ENCODE results near the gene AVEN. TPM values are rescaled to one million over a fixed set of nuclear protein-coding genes. Genes with fewer than 3 reads are reported as not detected.

Gene AVEN
- total RNA-seq, 1 donor from 2014 or later: 25.8 TPM

DNA sequence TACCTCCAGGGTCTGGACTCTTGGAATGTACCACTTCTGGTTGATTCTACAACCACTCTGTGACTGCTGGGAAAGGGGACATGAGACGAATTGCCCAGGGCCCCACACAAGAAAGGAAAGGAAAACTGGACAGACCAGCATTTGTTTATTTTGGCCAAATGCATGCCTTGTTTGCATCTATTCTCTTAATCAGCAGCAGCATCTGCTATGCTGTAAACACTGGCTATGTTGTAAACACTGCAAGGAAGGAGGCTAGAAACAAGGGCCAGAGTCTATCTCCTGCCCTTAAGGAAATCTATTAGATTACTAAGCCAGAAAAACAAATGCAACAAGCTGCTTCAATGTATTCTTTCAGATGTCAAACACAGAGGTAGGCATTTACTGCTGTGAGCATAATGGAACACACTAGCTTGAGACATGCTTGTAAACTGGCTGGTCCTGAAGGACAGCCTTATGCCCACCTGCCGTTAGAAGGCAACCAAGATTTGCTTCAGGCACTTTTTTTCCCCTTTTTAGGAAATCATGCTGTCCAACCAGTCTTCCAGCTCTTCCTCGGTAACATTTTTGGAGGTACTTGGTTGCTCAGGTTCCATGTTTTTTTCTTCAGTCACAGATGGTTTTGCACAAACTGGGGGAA, 172.8 kb downstream of the AVEN start:
- ATAC-seq: no peak
- intact Hi-C loops (cut with micrococcal nuclease): no loop called here

DNA sequence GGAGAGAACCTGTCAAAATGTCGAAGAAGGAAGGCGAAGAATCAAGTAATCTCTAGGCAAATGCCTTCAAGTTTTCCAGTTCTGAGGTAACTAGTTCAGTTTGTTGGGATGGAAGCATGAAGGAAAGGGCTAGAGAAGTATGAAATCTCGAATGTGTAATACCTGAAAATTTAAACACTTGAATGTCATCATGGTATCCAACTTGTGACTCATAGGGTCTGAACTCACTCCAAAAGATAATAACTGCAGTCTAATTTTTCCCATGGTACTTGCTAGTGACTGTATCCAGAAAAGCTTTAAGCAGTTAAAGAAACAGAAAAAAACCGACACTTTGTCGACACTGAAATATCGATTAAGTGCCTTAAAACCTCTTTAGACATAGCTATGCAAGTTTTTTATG, 173.6 kb downstream of the AVEN start:
- intact Hi-C loops (cut with micrococcal nuclease): no loop called here
- ATAC-seq (no peak), DNase-seq (no peak)

More for the DNA sequence above, 172.8 kb downstream of the AVEN start:
- DNase-seq: no peak

DNA sequence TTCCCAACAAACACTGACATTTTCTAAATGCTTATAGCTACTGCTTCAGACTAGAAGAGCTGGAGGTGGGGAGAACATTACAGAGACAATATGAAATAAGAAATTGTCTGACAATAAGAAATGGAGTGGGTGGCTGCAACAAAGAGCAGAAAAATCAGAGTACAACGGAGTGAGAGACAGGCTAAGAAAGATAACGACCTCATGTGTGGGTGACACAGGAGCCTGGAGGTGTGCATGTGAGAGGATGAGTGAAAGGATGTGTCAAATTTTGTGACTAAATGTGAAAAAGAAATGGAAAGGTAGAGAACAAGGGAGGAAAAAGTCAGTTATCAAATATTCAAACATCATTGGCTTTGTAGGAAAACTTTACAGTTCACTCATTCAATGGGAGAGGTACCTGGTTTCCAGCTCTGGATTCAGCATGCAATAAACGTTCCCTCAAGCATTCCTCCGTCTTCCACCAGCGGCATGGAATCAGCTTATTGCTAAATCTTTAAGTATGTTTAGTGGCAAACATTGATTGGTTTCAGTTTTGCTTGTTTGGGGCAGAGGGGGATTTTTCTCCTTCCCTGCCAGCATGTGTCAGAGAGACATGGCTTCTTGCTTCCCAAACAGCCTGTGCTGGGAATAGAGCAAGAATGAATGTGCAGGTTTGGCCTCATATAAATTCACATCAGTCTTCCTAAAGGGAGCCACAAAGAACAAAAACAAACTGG, 174.5 kb downstream of the AVEN start:
- ATAC-seq (no peak), DNase-seq (no peak)
- intact Hi-C loops (cut with micrococcal nuclease): no loop called here

- intact Hi-C loops (cut with micrococcal nuclease): no loop called here
- DNase-seq (no peak), ATAC-seq (no peak)
Observed at GRCh38 chr15:33860754-33861153, 178.2 kb downstream of the AVEN start.

DNA sequence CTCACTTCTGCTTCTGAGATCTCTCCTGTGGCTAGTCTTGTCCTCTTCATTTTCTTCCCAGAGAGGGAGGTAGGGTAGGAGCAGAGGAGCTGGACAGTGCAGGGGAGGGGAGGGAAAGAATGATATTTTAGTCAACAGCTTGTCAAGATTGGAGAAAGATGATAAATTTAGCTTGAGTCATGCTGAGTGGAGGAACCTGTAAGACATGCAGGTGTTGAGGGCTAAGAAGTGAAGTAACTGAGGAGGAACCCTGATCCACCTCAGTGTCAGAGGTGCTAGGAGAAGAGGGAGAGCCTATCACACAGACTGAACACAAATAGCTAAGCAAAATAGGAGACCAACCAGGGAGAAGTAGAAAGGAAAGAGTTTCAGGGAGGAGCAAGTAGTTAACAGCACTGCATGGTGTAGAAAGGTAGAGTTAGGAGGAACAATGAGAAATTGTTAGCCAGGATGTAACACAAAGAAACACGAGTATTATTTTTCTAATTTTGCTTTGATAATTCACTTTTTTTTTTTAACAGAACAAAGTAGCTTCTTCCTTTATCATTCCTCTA, 178.9 kb downstream of the AVEN start:
- intact Hi-C loops (cut with micrococcal nuclease): no loop called here
- ATAC-seq: no peak
- no peak for DNase-seq

- ATAC-seq: no peak
Observed at GRCh38 chr15:33858836-33859235, 180.2 kb downstream of the AVEN start.

DNA sequence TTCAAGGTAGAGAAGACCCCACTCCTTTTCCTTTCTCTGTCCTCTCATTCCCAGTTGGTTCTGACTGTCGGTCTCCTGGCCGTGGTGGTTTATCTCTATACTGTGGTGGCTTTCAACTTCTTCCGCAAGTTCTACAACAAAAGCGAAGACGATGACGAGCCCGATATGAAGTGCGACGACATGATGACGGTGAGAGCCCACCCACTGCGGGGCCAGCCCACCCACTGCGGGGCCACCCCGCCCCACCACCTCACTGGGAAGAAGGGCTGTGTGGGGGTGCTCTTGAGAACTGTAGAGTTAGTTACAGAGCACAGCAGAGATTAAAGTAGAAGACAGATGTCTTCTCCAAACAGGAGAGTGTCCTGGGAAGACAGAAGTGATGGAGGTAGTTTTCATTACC, 181.3 kb downstream of the AVEN start:
- DNase-seq (no peak), ATAC-seq (no peak)
- intact Hi-C loops (cut with micrococcal nuclease): no loop called here

More at GRCh38 chr15:33858836-33859235, 180.2 kb downstream of the AVEN start:
- intact Hi-C loops (cut with micrococcal nuclease): no loop called here
- no peak for DNase-seq

GRCh38 chr15:33852570-33852969, 186.4 kb downstream of the AVEN start:
- DNase-seq (no peak), ATAC-seq (no peak)
- intact Hi-C loops (cut with micrococcal nuclease): no loop called here

DNA sequence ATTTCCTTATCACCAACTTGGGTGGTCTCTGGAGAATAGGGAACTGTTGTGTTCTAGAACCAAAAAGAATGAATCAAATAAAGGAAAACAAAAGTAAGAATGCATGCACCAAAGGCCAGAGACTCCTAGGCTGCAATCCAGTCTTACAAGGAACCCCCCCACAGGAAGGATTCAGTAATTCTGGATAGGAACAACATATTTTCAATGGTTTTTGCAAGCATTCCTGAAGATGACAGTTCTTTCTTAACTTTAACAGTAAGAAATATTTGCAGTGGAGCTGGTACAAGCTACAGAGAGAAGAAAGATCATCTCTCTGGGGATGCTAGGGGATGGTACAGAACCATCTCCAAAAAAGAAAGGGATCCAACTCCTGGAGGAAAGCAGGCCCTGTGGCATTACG, 186.9 kb downstream of the AVEN start:
- DNase-seq: no peak
- no peak for ATAC-seq
- intact Hi-C loops (cut with micrococcal nuclease): no loop called here

GRCh38 chr15:33851079-33851478, 187.9 kb downstream of the AVEN start:
- ATAC-seq: no peak
- DNase-seq: no peak
- intact Hi-C loops (cut with micrococcal nuclease): no loop called here

GRCh38 chr15:33848011-33848410, 191.0 kb downstream of the AVEN start:
- DNase-seq (no peak), ATAC-seq (no peak)
- intact Hi-C loops (cut with micrococcal nuclease): no loop called here

DNA sequence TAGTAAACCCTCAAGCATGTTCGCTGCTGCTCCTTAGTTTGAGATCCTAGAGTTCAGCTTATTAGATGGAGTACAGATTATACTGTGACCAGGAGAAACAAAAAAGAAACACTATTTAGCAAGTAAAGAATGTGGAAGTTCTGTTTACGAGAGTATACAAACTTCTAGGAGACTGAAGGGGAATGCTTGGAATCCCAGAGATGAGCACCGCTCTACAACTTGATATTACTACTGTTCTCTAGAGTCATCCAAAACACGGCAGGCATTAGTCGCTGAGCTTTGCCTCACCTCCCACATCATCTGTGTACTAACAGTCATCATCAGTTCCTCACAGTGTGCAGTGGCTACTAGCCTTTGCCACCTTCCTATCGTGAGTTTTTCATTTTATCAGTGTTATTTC, 192.1 kb downstream of the AVEN start:
- intact Hi-C loops (cut with micrococcal nuclease): no loop called here
- ATAC-seq (no peak), DNase-seq (no peak)

GRCh38 chr15:33846142-33846541, 192.9 kb downstream of the AVEN start:
- intact Hi-C loops (cut with micrococcal nuclease): no loop called here
- DNase-seq (no peak), ATAC-seq (no peak)

DNA sequence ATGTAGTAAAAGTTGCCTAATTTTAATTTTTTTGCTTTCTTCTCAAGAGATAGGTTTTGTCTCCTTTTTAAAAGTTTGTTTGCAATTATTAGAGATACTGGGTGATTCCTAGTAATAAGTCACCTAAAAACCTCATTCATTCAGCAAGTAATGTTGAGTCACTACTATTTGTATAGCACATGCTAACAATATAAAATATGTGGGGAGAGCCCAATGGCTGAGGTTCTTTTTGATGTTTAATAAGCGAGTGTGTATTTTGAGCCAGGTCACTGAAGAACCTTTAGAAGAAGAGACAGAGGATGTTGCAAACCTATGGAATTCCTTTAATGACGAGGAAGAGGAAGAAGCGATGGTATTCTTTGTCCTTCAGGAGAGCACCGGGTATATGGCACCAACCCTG, 194.4 kb downstream of the AVEN start:
- ATAC-seq (no peak), DNase-seq (no peak)
- intact Hi-C loops (cut with micrococcal nuclease): no loop called here

- no peak for DNase-seq
- no peak for ATAC-seq
- intact Hi-C loops (cut with micrococcal nuclease): no loop called here
Observed at GRCh38 chr15:33844186-33844585, 194.8 kb downstream of the AVEN start.

DNA sequence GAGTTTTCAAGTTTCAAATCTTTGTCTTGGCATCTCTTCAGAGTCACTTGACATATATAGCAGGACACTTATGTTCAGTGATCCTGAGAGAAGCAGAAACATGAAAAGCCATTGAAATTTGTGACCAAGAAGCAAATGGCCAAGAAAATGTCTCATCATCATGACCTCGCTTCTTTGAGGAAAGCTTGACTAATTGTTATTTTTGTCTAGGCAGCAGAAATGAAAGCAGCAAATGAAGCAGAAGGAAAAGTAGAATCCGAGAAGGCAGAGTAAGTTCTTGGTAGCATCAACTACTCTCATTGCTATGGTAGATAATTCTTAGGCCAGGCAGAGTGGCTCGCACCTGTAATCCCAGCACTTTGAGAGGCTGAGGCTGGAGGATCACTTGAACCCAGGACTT, 198.4 kb downstream of the AVEN start:
- no peak for DNase-seq
- intact Hi-C loops (cut with micrococcal nuclease): no loop called here
- no peak for ATAC-seq

DNA sequence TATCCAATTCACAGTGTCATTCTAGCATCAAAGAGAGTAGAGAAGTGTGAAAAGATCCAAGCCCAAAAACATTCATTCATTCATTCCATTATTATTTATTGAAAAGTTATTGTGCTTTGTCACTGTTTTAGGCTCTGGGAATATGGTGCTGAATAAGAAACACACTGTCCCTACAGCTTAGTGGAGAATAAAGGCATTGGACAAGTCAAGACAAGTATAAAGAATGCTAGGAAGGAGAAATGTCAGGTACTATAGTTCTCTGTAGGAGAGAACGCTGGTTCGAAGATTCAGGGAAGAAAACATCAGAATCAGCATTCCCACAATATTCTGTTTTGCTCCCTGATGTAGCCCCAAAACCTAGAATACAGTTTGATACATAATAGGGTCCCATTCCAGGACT, 199.5 kb downstream of the AVEN start:
- ATAC-seq (no peak), DNase-seq (no peak)
- intact Hi-C loops (cut with micrococcal nuclease): no loop called here

- intact Hi-C loops (cut with micrococcal nuclease): no loop called here
- ATAC-seq (no peak), DNase-seq (no peak)
Observed at GRCh38 chr15:33837294-33837693, 201.7 kb downstream of the AVEN start.

DNA sequence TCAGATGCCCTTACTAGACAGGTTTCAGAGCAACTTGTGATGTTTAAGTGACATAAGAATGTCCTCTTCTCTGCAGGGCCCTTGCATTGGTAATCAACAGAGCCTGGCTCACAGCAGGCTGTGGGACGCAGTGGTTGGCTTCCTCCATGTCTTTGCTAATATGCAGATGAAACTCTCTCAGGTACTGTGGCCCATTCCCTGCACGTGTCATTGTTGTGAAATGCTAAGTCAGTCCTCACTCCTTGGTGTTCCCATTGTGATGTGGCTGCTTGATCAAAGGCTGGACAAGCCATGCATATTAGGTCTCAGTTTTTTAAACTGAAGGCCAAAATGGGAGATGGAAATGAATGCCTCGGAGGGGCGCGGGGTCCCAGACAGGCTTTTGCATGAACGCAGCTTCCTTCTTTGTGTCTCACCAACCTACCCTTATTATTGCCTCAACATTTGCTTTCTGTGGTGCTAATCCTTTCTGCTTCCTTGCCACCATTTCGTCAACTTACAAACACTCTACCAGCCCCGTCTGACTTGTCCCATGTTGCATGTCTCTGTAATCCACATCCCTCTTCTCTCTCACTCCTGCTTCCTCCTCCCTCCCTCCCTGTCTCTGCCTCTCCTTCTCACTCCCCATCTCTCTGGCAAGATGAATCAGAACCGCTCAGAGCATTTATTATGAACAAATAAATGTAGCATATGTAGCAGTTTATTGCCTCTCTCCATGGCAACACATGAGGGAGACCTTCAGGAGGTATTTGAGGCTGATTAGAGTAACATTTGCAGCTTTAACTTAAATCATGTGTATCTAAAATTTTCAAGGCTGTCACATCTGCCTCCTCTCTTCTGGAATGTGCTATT, 203.9 kb downstream of the AVEN start:
- intact Hi-C loops (cut with micrococcal nuclease): no loop called here
- DNase-seq: no peak
- no peak for ATAC-seq

DNA sequence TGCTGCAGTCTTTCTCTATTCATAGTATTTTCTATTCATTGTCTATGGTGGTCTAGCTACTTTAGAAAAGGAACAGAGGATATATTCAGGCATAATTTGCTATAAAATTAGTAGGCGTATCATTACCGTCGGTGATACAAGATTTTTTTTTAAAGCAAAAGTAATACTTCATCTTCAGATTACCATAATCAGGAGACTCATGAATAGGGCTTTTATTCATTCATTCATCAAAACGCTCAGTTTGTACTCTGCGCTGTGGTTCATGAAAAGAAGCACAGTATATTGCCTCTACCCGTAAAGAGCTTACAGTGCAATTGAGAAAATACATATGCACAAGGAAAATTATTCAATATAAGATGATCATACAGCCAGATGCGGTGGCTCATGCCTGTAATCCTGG, 207.4 kb downstream of the AVEN start:
- ATAC-seq (no peak), DNase-seq (no peak)
- intact Hi-C loops (cut with micrococcal nuclease): no loop called here
